HG03095 (cell line): ENCODE data around the gene RARB.

Source experiments
- ATAC-seq: cut with Tn5 transposase; IDR thresholded peaks from one replicate; pipeline ENCODE4 v1.9.1; 2021; ENCODE audit warnings: moderate library complexity; ENCODE audit not compliant: unreplicated experiment

RARB gene

GRCh38 chr3:25469558-25469957, 41.5 kb downstream of the RARB start:
- ATAC-seq: no peak

- no peak for ATAC-seq
Measured at GRCh38 chr3:25471081-25471768, 43.2 kb downstream of the RARB start.

- no peak for ATAC-seq
Measured at GRCh38 chr3:25472153-25472552, 44.1 kb downstream of the RARB start.

- ATAC-seq: no peak
Measured at GRCh38 chr3:25472731-25473130, 44.7 kb downstream of the RARB start.

GRCh38 chr3:25473246-25473645, 45.2 kb downstream of the RARB start:
- ATAC-seq: no peak

- no peak for ATAC-seq
Measured at GRCh38 chr3:25474052-25474451, 46.0 kb downstream of the RARB start.

GRCh38 chr3:25476639-25477038, 48.6 kb downstream of the RARB start:
- no peak for ATAC-seq

GRCh38 chr3:25478211-25478757, 50.2 kb downstream of the RARB start:
- ATAC-seq: no peak

- ATAC-seq: no peak
Measured at GRCh38 chr3:25478964-25479726, 51.1 kb downstream of the RARB start.

- no peak for ATAC-seq
Measured at GRCh38 chr3:25479727-25480010, 51.6 kb downstream of the RARB start.

GRCh38 chr3:25480811-25481210, 52.7 kb downstream of the RARB start:
- ATAC-seq: no peak

- ATAC-seq: no peak
Measured at GRCh38 chr3:25481386-25481785, 53.3 kb downstream of the RARB start.

- no peak for ATAC-seq
Measured at GRCh38 chr3:25483456-25483855, 55.4 kb downstream of the RARB start.

- no peak for ATAC-seq
Measured at GRCh38 chr3:25485673-25486072, 57.6 kb downstream of the RARB start.

GRCh38 chr3:25486932-25487331, 58.9 kb downstream of the RARB start:
- no peak for ATAC-seq

- ATAC-seq: no peak
Measured at GRCh38 chr3:25489858-25490593, 62.0 kb downstream of the RARB start.

- ATAC-seq: no peak
Measured at GRCh38 chr3:25493246-25493645, 65.2 kb downstream of the RARB start.

- ATAC-seq: no peak
Measured at GRCh38 chr3:25493786-25494185, 65.7 kb downstream of the RARB start.

- no peak for ATAC-seq
Measured at GRCh38 chr3:25495304-25495703, 67.2 kb downstream of the RARB start.

- no peak for ATAC-seq
Measured at GRCh38 chr3:25495726-25496253, 67.7 kb downstream of the RARB start.

- ATAC-seq: no peak
Measured at GRCh38 chr3:25497096-25497495, 69.0 kb downstream of the RARB start.
